HCT116 (cell line): ENCODE measurements around the gene DLK1. TPM values are rescaled to one million over a fixed set of nuclear protein-coding genes. Genes with fewer than 3 reads are reported as not detected.

ENCODE experiments used
- ATAC-seq: fragments of 200-7000 bp; cut with Tn5 transposase; 2 replicates; pipeline ENCODE4 v1.9.1; 2020; ENCODE audit warnings: mild to moderate bottlenecking, moderate library complexity
- BruUV-seq: library from RNA; stranded (reverse); fragments of 400-500 nt; replicated peaks from 2 replicates; lab custom pipeline; 2021; lab: Mats Ljungman, UMichigan
- CTCF ChIA-PET: fragments of 300-600 bp; sonication (Branson Sonifier 250); formaldehyde crosslinking; loops from one replicate; lab custom pipeline; 2021; ENCODE audit warnings: antibody characterized with exemption; lab: Charles Lee
- POLR2A ChIA-PET: fragments of 300-600, 350-600 bp; sonication (Branson Sonifier 250); formaldehyde crosslinking; loops from one replicate; lab custom pipeline; 2021; ENCODE audit warnings: antibody characterized with exemption; lab: Charles Lee
- RAD21 ChIA-PET, 2 experiments: fragments of 300-600 bp; sonication (Branson Sonifier 250); formaldehyde crosslinking; loops; one replicate each; lab custom pipeline; 2023; ENCODE audit warnings: low total read pairs in 2 of 2; ENCODE audit not compliant: uncharacterized antibody in 2 of 2, unreplicated experiment in 2 of 2, low non-redundant PET in 1 of 2; lab: Charles Lee
- DNase-seq: peaks from one replicate; pipeline ENCODE4 v3.0.0-alpha.2; 2010; ENCODE audit warnings: low read depth, low spot score
- H2AFZ ChIP-seq: fragments of 200-600 bp; shearing (Covaris generic), sonication (generic); 2 replicates; pipeline ENCODE4 v1.6.1; 2017; ENCODE audit warnings: low read depth, mixed run types, mixed read lengths, antibody characterized with exemption, low read length; ENCODE audit not compliant: poor library complexity, severe bottlenecking
- H3K27ac ChIP-seq: 2 replicates; pipeline ENCODE4 v1.5.1; 2012; ENCODE audit warnings: low read depth, low read length
- H3K27me3 ChIP-seq: fragments of 200-600 bp; sonication (generic); 2 replicates; pipeline ENCODE4 v1.6.1; 2016; ENCODE audit warnings: mixed run types, low read length, mixed read lengths; ENCODE audit not compliant: insufficient read depth
- H3K36me3 ChIP-seq, 2 experiments: fragments of 200-500 bp in 1 of 2; fragments of 200-600 bp in 1 of 2; sonication (Bioruptor generic) in 1 of 2; sonication (generic) in 1 of 2; 2 replicates each; pipeline versions ENCODE4 v1.5.1 to v1.6.1; 2014 to 2016; ENCODE audit warnings: low read length in 2 of 2, inconsistent platforms in 1 of 2, mixed read lengths in 1 of 2, mixed run types in 1 of 2; ENCODE audit not compliant: insufficient read depth in 2 of 2, control insufficient read depth in 1 of 2
- H3K4me1 ChIP-seq, 2 experiments: fragments of 200-600 bp in 1 of 2; sonication (generic) in 1 of 2; 2 replicates each; pipeline versions ENCODE4 v1.5.1 to v1.6.1; 2012 to 2017; ENCODE audit warnings: low read length in 2 of 2, inconsistent platforms in 1 of 2, mild to moderate bottlenecking in 1 of 2, mixed read lengths in 1 of 2, mixed run types in 1 of 2, moderate library complexity in 1 of 2; ENCODE audit not compliant: insufficient read depth in 2 of 2, control insufficient read depth in 1 of 2
- H3K4me2 ChIP-seq: fragments of 200-600 bp; sonication (generic); 2 replicates; pipeline ENCODE4 v1.6.1; 2017; ENCODE audit warnings: mixed run types, low read length, mixed read lengths
- H3K4me3 ChIP-seq, 2 experiments: fragments of 200-600 bp in 1 of 2; sonication (generic) in 1 of 2; replicated peaks in 1 of 2; 2 replicates each; pipeline ENCODE4 v1.5.1; 2011 to 2016; ENCODE audit warnings: low read length in 2 of 2, control low read depth in 1 of 2, low read depth in 1 of 2, mild to moderate bottlenecking in 1 of 2, mixed read lengths in 1 of 2, mixed run types in 1 of 2
- H3K79me2 ChIP-seq: fragments of 200-600 bp; sonication (generic); 2 replicates; pipeline ENCODE4 v1.6.1; 2017; ENCODE audit warnings: mild to moderate bottlenecking, mixed run types, low read length, moderate library complexity, mixed read lengths; ENCODE audit not compliant: insufficient read depth
- H3K9ac ChIP-seq: fragments of 200-600 bp; sonication (generic); 2 replicates; pipeline ENCODE4 v1.6.1; 2016; ENCODE audit warnings: low read length, mixed read lengths
- H3K9me2 ChIP-seq: fragments of 200-600 bp; sonication (generic), shearing (Covaris generic); 2 replicates; pipeline ENCODE4 v1.6.1; 2017; ENCODE audit warnings: mixed run types, mild to moderate bottlenecking, moderate library complexity; ENCODE audit not compliant: insufficient read depth
- H3K9me3 ChIP-seq, 2 experiments: fragments of 200-500 bp in 1 of 2; fragments of 200-600 bp in 1 of 2; sonication (Bioruptor generic) in 1 of 2; sonication (generic) in 1 of 2; 2 replicates each; pipeline ENCODE4 v1.6.1; 2014 to 2017; ENCODE audit warnings: low read length in 2 of 2, mixed read lengths in 2 of 2, inconsistent platforms in 1 of 2, low read depth in 1 of 2, mild to moderate bottlenecking in 1 of 2, mixed run types in 1 of 2, moderate library complexity in 1 of 2; ENCODE audit not compliant: control insufficient read depth in 1 of 2, insufficient read depth in 1 of 2
- H4K20me1 ChIP-seq: fragments of 200-600 bp; sonication (generic), shearing (Covaris generic); 2 replicates; pipeline ENCODE4 v1.6.1; 2017; ENCODE audit warnings: mixed run types, mild to moderate bottlenecking, moderate library complexity; ENCODE audit not compliant: insufficient read depth
- ATF3 ChIP-seq: IDR thresholded peaks from 2 replicates; pipeline ENCODE4 v1.6.1; 2012
- JUND ChIP-seq: IDR thresholded peaks from 2 replicates; pipeline ENCODE4 v1.6.1; 2012
- MAX ChIP-seq: IDR thresholded peaks from 2 replicates; pipeline ENCODE4 v1.6.1; 2012
- RAD21 ChIP-seq: IDR thresholded peaks from 2 replicates; pipeline ENCODE4 v1.6.1; 2012; ENCODE audit warnings: low read depth, mild to moderate bottlenecking
- SIN3A ChIP-seq: IDR thresholded peaks from 2 replicates; pipeline ENCODE4 v1.6.1; 2012; ENCODE audit warnings: low read depth
- ZBTB33 ChIP-seq: IDR thresholded peaks from 2 replicates; pipeline ENCODE4 v1.6.1; 2011; ENCODE audit warnings: mild to moderate bottlenecking, low read length, moderate library complexity; ENCODE audit not compliant: insufficient replicate concordance; ENCODE audit errors: extremely low read depth
- ZFX ChIP-seq: fragments of 450-650 bp; IDR thresholded peaks from 2 replicates; pipeline ENCODE4 v1.6.1; 2017
- intact Hi-C: fragments of 100-400 bp; cut with micrococcal nuclease; formaldehyde crosslinking; loops from 2 replicates; pipeline ENCODE4 v1.10.0; 2022
- total RNA-seq: library from RNA; stranded (reverse); gene quantifications from one replicate; pipeline ENCODE4 v1.2.1, GENCODE V29; 2021; ENCODE audit not compliant: unreplicated experiment
- TF ChIP-seq, protein P1 (sequence below), 3 experiments: fragments of 200-600 bp in 1 of 3; sonication (generic) in 1 of 3; IDR thresholded peaks in 2 of 3; conservative IDR thresholded peaks in 1 of 3; 2 replicates each; pipeline ENCODE4 v1.5.1; 2012 to 2017; ENCODE audit warnings: low read depth in 2 of 3, low read length in 2 of 3, antibody characterized with exemption in 1 of 3, borderline replicate concordance in 1 of 3, control low read depth in 1 of 3, mild to moderate bottlenecking in 1 of 3, mixed read lengths in 1 of 3, mixed run types in 1 of 3, moderate library complexity in 1 of 3; ENCODE audit not compliant: insufficient read depth in 1 of 3

DLK1 gene
- total RNA-seq, 1 experiment from 2014 or later = 1.5 TPM

DNA sequence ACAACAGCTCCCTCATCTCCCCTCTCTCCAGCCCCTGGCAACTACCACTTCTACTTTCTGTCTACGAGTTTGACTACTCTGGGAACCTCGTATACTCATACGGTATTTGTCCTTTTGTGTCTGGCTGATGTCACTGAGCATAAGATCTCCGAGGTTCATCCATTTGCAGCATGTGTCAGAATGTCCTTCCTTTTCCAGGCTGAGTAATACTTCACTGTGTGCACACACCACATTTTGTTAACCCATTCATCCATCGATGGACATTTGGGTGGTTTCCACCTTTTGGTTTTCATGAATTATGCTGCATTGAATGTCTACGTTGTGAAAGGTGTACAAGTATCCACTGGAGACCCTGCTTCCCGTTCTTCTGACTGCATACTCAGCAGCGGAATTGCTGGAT, 24.1 kb upstream of the DLK1 start:
- Histone ChIP-seq H3K9me3 (no peaks in the 10 kb centered on the region), H3K9ac (no peak overlapping the region), H3K36me3 (no peaks in the 10 kb centered on the region), H2AFZ (no peak overlapping the region), H3K27ac (no peak overlapping the region), H4K20me1 (no peaks in the 10 kb centered on the region), H3K9me2 (no peaks in the 10 kb centered on the region), H3K4me2 (no peak overlapping the region), H3K4me1 (peaks cover 0 to 4% of the 10 kb centered on the region in 2 experiments; a peak in 1 of 4 replicates), H3K4me3 (no peak overlapping the region), H3K79me2 (no peaks in the 10 kb centered on the region), H3K27me3 (no peaks in the 10 kb centered on the region)
- RAD21 ChIA-PET = no interaction called here
- ATAC-seq (no peak), DNase-seq (no peak)
- CTCF ChIA-PET = no interaction called here
- POLR2A ChIA-PET = interaction anchor here (0.6 to 1.3 kb wide), 2 partner anchors 9 to 334 kb away, joined by 4 to 5 read pairs; no protein-coding TSS in a partner anchor
- no peak for TF ChIP-seq JUND
- BruUV-seq = no TSS peak
- intact Hi-C loops = no loop called here

DNA sequence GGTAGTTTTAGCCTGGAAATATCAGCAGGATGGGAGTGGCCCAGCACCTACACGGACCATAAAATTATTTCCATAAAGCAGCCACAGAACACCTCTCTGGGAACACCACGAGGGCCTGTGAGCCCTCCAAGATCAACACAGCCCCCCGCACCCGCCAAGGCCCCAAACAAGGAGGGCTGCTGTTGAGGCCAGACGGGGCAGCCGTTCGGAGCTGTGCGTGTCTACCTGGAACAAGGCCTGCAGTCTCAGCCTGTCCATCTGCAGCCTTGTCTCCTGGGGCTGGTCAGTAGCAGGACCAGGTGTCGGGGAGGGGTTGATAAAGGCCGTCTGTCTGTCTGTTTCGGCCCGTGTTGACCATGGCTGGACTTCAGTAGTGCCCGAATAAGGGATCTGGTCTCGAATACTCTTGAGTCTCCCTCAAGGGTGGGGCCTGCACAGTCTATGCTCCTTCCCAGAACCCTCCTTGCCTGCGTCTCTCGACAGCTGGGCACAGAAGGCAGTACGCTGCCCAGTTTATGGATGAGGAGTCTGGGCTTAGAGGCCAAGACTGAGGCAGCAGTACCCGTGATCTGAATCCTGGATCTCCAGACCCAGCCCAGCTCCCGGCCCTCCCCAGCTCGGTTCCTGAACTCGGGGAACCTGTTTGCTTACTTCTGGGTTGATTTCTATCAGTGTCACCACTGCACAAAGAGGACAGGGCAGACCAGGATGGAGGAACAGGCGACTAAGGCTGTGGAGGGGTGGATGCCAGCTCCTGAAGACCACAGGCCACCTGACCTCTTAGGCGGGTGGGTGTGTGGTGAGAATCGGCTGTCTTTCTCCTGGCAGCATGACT, 23.1 kb upstream of the DLK1 start:
- Histone ChIP-seq H3K79me2 (no peaks in the 10 kb centered on the region), H3K36me3 (no peaks in the 10 kb centered on the region), H3K9me2 (no peaks in the 10 kb centered on the region), H3K9ac (no peak overlapping the region), H3K27me3 (no peaks in the 10 kb centered on the region), H2AFZ (no peak overlapping the region), H3K4me3 (no peak overlapping the region), H4K20me1 (no peaks in the 10 kb centered on the region), H3K4me1 (peaks cover 6 to 9% of the 10 kb centered on the region in 2 experiments; a peak in 3 of 4 replicates), H3K9me3 (no peaks in the 10 kb centered on the region), H3K4me2 (no peak overlapping the region), H3K27ac (no peak overlapping the region; the same call in 1 of the 2 replicates)
- DNase-seq (no peak), ATAC-seq (no peak)
- intact Hi-C loops = no loop called here
- ChIA-PET POLR2A (no interaction called here), RAD21 (no interaction called here), CTCF (no interaction called here)
- no TSS peak for BruUV-seq
- TF ChIP-seq ZBTB33 (no peak), RAD21 (no peak), ZFX (no peak), MAX (no peak), SIN3A (no peak), ATF3 (no peak)
- TF ChIP-seq, protein P1, sequence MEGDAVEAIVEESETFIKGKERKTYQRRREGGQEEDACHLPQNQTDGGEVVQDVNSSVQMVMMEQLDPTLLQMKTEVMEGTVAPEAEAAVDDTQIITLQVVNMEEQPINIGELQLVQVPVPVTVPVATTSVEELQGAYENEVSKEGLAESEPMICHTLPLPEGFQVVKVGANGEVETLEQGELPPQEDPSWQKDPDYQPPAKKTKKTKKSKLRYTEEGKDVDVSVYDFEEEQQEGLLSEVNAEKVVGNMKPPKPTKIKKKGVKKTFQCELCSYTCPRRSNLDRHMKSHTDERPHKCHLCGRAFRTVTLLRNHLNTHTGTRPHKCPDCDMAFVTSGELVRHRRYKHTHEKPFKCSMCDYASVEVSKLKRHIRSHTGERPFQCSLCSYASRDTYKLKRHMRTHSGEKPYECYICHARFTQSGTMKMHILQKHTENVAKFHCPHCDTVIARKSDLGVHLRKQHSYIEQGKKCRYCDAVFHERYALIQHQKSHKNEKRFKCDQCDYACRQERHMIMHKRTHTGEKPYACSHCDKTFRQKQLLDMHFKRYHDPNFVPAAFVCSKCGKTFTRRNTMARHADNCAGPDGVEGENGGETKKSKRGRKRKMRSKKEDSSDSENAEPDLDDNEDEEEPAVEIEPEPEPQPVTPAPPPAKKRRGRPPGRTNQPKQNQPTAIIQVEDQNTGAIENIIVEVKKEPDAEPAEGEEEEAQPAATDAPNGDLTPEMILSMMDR (IDR thresholded peaks at IDR 0.05 in 2 of 3, conservative IDR thresholded peaks at IDR 0.05 in 1 of 3; ENCODE audit: borderline replicate concordance in 1 of 3, insufficient read depth in 1 of 3, low read depth in 2 of 3, low read length in 2 of 3) = no peak
